PC-3 (cell line): ENCODE measurements around the gene PARG.

Experiments used
- CTCF ChIP-seq: fragments of 300-600 bp; sonication (generic); conservative IDR thresholded peaks from 2 replicates; pipeline ENCODE4 v1.5.1; 2017; ENCODE audit warnings: antibody characterized with exemption, low read depth, mild to moderate bottlenecking, low read length
- EZH2 ChIP-seq: fragments of 300-600 bp; sonication (generic); IDR thresholded peaks from one replicate; pipeline ENCODE4 v1.6.1; 2017; ENCODE audit warnings: antibody characterized with exemption, mild to moderate bottlenecking, low read length; ENCODE audit not compliant: unreplicated experiment
- EZH2phosphoT487 ChIP-seq: fragments of 300-600 bp; sonication (generic); IDR thresholded peaks from 2 replicates; pipeline ENCODE4 v1.6.1; 2018; ENCODE audit warnings: mild to moderate bottlenecking, antibody characterized with exemption, low read length, borderline replicate concordance

DNA sequence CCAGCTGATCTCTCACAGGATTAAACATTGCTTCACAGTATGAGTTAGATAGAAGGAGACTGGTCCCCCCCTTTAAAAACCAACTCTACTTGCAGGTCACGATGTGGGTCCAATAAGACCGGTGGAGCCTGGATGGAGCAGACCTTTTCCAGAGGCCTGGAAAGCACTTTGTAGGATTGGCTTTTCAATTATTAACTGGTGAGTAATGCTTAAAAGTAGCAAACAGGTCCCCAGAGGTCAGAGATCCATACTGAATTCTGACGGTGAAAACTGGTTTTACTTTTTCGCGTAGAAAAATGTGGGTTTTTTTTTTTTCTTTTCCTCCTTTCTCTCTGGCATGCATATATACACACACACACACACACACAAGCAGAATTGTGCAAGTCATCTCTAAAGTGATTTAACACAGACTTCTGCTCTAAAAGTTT lies 104.8 kb downstream of the PARG start:
- TF ChIP-seq CTCF (no peak), EZH2 (no peak), EZH2phosphoT487 (no peak)
